MG63 (cell line): ENCODE measurements around the gene F13A1. TPM values are rescaled to one million over a fixed set of nuclear protein-coding genes. Genes with fewer than 3 reads are reported as not detected.

Experiments
- DNase-seq: peaks from one replicate; pipeline ENCODE4 v3.0.0-alpha.2; 2020
- H3K27me3 ChIP-seq: fragments of 250-450 bp; sonication (Bioruptor Pico); 2 replicates; pipeline ENCODE4 v1.5.1; 2020; ENCODE audit warnings: mild to moderate bottlenecking, moderate library complexity
- H3K36me3 ChIP-seq: fragments of 250-450 bp; sonication (Bioruptor Pico); 2 replicates; pipeline ENCODE4 v1.5.1; 2020; ENCODE audit warnings: mild to moderate bottlenecking, moderate library complexity
- H3K4me3 ChIP-seq: fragments of 250-450 bp; sonication (Bioruptor Pico); 2 replicates; pipeline ENCODE4 v1.5.1; 2020; ENCODE audit warnings: mild to moderate bottlenecking, moderate library complexity
- H3K9me3 ChIP-seq: fragments of 250-450 bp; sonication (Bioruptor Pico); 2 replicates; pipeline ENCODE4 v1.5.1; 2020; ENCODE audit warnings: mild to moderate bottlenecking, moderate library complexity
- total RNA-seq: library from RNA; depleted of rRNA; stranded (reverse); fragments of >200 nt; shearing (Covaris generic); gene quantifications from 2 replicates; pipeline ENCODE4 v1.2.3, GENCODE V29; 2014; ENCODE audit warnings: low replicate concordance; rRNA removed

F13A1 gene
- not detected in 2 replicates for total RNA-seq

DNA sequence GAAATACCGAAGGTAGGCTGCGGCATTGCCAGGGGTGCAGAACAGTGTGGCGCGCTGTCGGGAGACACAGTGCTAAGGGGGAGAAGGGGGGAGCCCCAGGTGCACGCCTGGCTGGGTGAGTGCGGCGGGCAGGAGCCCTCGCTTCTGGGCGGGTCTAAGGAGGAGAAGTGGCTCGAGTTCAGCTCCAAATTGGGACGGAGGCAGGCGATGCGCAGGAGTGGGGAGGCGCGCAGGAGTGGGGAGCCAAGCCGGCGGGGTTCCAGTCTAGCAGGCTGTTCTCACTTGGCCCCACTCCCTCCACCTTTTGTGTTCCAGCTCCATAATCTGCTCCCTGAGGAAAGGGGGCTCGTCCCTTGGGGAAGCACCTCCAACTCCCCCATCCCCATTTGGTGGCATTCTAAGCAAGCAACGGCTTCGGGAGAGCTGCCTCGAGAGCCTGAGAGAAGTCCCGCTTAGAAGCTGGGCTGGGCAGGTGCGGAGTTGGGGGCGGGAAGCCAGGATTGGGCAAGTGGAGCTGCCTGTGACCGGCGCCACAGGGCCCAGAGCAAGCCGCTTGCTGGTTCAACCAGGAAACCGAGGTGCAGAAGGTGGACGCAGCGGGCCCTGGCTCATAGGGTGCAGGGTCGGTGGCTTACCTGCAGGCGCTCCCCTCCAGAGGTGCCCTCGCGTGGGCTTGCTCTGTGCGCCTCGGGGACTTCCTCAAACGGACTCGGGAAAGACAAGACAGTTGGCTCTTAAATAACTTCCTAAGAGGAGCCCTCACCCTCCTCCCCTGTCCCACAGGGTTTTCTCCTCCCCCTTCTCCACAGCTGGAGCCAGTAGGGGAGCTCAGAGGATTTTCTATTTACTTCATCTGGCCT lies at the start of gene F13A1:
F13A1 (minus strand) TSS at position 711 of the 860 bp plus-strand sequence. CDS start 1,998 bp downstream, outside the sequence.
- Histone ChIP-seq H3K27me3 (no peaks in the 10 kb centered on the region; the same call in 1 of the 2 replicates), H3K4me3 (no peak within 1 kb of the TSS), H3K9me3 (no peaks in the 10 kb centered on the region), H3K36me3 (no peaks in the 10 kb centered on the region)
- no peak for DNase-seq

DNA sequence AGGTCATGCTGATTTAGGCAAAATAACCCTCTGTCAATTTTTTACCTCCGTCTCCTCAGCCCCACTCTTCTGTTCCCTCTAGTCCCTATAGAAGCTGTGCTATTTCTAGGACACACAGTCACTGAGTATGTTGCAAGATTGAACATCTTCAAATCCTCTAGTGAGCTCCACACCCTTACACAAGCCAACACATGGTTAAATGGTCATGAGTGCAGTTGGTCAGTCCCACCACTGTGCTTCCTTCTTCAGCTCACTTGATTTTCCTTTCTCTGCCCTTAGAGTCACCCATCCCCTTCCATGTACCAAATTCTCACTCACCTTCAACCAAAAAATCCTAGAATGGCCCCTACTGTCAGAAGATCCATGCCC lies 48.2 kb upstream of the F13A1 start:
- no peak for DNase-seq
- Histone ChIP-seq H3K36me3 (no peaks in the 10 kb centered on the region), H3K9me3 (no peaks in the 10 kb centered on the region), H3K27me3 (no peaks in the 10 kb centered on the region), H3K4me3 (no peak overlapping the region)

DNA sequence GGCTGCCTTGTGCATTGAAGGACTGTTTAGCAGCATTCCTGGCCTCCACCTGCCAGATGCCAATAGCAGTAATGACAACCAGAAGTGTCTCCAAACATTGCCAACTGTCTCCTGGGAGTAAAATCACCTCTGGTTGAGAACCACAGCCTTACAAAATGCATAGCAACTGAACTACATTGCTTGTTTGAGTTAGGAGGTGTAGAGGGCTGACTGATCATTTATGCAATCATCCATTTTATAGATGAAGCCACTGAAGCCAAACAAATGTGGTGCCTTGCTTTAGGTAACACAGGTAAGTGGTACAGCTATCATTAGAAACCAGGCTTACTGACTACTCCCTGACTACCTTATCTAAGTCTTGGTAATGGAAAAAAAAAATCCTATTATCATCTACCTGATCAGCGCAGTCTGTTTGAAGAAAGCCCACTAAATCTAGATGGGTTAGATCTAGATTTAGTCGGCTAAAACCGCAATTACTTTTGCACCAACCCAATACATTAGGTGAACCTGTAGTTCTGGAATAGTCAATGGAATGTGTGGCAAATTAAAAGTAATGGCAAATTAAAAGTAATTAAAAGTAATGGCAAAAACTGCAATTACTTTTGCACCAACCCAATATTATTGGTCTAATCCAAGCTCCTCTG lies 47.7 kb upstream of the F13A1 start:
- no peaks in the 10 kb centered on the region for H3K27me3 ChIP-seq
- no peak for DNase-seq
- H3K36me3 ChIP-seq: no peaks in the 10 kb centered on the region
- no peaks in the 10 kb centered on the region for H3K9me3 ChIP-seq
- H3K4me3 ChIP-seq: no peak overlapping the region

DNA sequence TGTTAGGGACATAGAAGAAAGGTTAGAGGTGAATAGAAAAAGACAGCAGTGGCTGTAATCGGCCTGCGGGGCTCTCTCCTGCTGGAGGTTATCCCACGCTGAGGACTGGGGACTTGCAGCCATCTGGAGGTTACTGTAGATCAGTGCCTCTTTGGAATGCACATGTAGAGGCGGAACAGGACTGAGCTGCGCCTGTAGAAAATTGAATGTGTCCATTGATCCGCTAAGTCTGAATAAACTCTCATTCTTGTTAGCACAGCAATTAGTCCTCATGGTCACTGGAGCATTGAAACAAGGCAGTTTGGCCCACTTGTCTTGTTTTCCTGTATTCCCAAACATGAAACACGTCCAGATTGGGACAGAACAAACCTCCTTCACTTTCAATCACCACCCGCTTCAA lies 46.3 kb upstream of the F13A1 start:
- no peaks in the 10 kb centered on the region for H3K36me3 ChIP-seq
- no peaks in the 10 kb centered on the region for H3K9me3 ChIP-seq
- H3K4me3 ChIP-seq: no peak overlapping the region
- no peaks in the 10 kb centered on the region for H3K27me3 ChIP-seq
- no peak for DNase-seq

DNA sequence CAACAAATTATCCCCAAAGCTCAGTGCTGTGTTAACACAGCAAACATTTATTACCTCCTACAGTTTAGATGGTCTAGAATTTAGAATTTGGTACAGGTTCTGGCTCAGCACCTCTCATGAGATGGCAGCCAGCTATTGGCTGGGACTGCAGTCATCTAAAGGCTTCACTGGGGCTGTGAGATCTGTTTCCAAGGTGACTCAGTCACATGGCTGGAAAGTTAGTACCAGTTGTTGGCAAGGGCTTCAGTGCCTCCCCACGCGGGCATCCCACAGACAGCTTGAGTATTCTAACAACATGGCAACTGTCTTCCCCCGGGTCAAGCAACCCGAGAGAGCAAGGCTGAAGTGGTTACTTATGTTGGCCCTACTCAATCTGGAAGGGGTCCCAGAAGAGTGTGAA lies 44.8 kb upstream of the F13A1 start:
- Histone ChIP-seq H3K9me3 (no peaks in the 10 kb centered on the region), H3K36me3 (no peaks in the 10 kb centered on the region), H3K4me3 (no peak overlapping the region), H3K27me3 (no peaks in the 10 kb centered on the region)
- DNase-seq: no peak

DNA sequence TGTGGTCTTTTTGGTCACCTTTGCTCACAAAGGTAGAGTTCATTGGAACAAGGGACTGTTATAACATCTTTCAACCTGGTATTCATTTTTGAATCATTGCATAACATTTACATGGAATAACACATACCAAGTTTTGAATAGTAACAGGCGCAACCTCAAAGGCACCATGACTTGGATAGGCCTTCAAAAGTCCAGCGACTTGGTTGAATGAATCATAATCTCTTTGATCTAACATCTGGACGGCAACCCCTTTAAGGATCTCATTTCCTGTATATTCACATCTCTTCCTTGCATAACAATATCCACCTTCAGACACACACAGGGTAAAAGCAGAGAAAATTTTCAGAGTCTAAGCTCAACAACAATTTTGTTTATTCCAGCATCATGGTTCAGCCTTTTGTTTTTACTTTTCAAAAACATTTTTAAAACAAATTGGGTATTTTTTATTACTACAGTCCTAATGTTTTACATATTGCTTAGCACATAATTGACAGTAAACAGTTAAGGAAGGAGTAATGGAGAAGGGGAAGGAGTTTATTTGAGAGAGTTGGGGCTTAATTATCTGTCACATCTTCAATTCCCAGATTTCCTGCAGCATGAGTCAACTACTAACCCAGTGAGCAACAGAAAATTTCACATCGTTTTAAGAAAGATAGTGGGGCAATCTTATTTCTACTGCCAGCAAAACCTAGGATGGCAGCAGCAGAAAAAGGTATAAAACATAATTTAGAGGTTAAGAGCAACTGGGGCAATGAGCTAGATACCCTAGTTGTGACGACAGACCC lies 41.8 kb upstream of the F13A1 start:
- H3K9me3 ChIP-seq: no peaks in the 10 kb centered on the region
- no peaks in the 10 kb centered on the region for H3K36me3 ChIP-seq
- DNase-seq: no peak
- H3K27me3 ChIP-seq: no peaks in the 10 kb centered on the region
- no peak overlapping the region for H3K4me3 ChIP-seq

DNA sequence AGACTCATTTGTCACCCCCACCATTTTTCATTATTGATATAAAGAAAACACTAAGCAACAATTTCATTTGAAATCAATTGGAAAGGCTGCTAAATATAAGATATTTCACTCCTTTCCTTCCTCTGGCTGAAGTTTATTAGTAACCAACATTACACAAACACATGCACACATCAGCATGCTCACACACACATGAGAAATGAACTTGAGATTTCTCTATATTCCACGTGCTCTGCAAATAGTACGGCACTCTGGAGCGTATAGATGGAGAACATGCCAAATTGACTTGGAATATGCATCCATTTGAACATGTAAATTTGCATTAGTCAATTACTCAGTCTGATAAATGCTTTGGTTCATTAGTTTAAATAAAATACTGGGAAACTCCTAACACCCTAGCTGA lies 37.1 kb upstream of the F13A1 start:
- Histone ChIP-seq H3K27me3 (no peaks in the 10 kb centered on the region), H3K4me3 (no peak overlapping the region), H3K36me3 (no peaks in the 10 kb centered on the region), H3K9me3 (no peaks in the 10 kb centered on the region)
- DNase-seq: no peak

DNA sequence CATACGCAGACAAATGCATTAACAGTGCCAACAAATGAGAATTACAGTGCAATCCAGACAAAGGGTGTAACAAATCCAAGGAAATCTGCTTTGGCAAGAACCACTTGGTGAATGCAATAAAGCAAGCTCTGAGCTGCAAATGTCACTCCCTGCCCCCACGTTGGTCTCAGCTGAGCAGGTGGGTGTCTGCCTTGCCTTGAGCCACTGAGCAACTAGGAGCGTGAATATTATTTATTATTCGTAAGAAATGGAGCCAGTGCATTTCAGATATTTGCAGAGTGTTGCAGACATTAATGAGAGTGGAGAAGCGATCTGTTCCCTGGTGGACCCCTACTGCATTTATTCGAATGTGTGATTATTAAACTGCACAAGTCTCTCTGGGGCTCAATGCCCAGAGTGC lies 36.6 kb upstream of the F13A1 start:
- H3K9me3 ChIP-seq: no peaks in the 10 kb centered on the region
- no peak overlapping the region for H3K4me3 ChIP-seq
- no peaks in the 10 kb centered on the region for H3K27me3 ChIP-seq
- H3K36me3 ChIP-seq: no peaks in the 10 kb centered on the region
- no peak for DNase-seq

DNA sequence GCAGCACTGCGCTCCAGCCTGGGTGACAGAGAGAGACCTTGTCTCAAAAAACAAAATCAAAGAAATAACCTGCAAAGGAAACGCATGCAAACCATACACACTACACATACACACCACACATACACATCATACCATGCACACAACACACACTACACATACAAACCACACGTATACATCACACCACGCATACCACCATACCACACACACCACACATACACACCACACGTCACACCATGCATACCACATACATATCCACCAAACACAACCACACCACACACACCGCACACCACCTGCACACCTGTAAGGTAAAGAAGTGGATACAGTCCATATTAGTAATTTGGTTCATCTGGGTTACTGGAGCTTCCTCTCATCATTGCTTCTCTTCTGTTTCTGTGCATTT lies 32.3 kb upstream of the F13A1 start:
- no peak for DNase-seq
- H3K4me3 ChIP-seq: no peak overlapping the region
- H3K27me3 ChIP-seq: no peaks in the 10 kb centered on the region; the same call in 1 of the 2 replicates
- H3K9me3 ChIP-seq: no peaks in the 10 kb centered on the region
- H3K36me3 ChIP-seq: no peaks in the 10 kb centered on the region

DNA sequence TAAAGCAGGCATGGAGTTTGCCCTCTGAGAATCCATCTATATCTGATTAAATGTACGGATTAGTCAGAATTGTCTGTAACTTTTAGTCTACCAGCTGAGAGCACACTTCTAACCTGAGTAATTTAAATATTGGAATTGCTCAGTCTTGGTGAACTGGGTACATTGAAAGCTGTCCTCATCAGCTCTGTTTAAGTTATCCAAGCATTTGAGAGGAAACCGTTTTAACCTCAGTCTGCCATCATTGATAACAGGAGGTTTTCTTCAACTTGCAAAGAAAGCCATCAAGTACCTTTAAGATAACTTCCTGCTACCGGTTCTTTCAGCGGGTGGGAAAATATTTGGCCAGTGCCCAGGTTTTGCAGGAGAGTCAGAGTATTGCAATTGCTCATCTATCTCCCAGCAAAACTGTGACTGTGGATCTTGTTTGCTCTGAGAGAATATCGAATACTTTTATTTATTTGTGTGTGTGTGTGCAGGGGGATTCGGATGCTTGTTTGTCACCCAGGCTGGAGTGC lies 31.1 kb upstream of the F13A1 start:
- H3K4me3 ChIP-seq: no peak overlapping the region
- no peaks in the 10 kb centered on the region for H3K9me3 ChIP-seq
- H3K27me3 ChIP-seq: no peaks in the 10 kb centered on the region; the same call in 1 of the 2 replicates
- no peaks in the 10 kb centered on the region for H3K36me3 ChIP-seq
- DNase-seq: peak; percentile 7

DNA sequence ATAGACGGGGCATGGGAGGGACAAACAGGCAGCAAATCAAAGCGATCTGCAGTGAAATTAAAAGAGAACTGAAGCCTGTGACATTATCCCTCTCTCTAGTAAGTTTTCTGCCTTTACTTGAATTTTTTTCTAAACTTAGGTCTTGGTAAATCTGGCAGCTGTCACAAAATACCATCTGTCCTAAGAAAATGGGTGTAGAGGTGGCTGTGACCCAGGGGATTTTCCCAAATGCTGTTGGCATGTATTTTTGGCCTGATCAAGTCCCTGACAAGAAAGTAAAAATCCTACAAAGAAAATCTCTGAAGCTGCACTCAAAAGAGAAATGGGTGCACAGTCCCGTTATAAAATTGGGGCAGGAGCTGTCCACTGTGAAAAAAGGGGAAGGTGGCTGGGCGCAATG lies 30.2 kb upstream of the F13A1 start:
- H3K9me3 ChIP-seq: no peaks in the 10 kb centered on the region
- H3K4me3 ChIP-seq: no peak overlapping the region
- no peaks in the 10 kb centered on the region for H3K36me3 ChIP-seq
- no peak for DNase-seq
- H3K27me3 ChIP-seq: no peaks in the 10 kb centered on the region; the same call in 1 of the 2 replicates

DNA sequence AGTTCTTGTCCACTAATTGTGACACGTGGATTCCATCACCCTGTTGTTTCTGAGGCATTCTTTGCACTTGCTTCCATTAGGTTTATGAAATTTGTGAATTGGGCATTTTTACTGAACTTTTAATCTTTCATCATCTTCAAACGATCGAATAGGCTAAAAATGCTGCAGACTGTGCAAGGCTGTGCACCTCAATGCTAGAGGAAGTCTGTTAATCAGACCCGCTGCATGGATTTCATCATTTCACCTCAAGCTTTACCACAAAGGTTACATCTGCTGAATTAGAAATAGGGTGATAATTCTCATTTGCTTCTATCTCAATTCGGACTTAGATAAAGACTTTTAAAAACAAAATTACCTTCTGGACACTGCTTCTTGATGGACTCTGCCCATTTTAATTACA lies 27.8 kb upstream of the F13A1 start:
- DNase-seq: no peak
- Histone ChIP-seq H3K9me3 (no peaks in the 10 kb centered on the region), H3K4me3 (no peak overlapping the region), H3K36me3 (no peaks in the 10 kb centered on the region), H3K27me3 (no peaks in the 10 kb centered on the region; the same call in 1 of the 2 replicates)

DNA sequence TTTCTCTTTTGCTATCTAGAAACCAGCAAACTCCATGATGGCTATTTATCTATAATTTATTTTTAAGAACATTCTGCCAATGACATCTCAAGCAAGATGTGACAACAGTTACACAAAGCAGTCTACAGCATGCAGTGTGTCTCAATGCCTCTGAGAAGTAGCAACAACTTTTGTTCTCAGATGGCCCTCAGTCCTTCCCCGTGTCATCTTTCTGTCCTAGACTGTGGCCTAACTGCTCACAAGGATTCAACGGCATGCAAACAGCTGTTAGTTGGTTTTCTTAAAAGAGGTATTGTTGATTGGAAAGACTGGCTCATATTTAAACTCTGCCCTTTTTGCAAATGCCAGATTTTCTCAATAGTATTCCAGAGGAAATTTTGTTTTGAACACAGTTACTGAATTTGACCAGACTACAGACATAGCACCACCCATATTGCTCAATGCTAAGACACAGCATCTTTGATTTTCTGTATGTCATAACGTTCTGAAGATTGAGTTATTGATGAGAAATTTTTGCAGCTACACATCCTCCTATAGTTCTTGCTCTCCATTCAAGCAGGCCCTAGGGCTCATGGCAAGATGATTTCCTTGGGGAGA lies 26.1 kb upstream of the F13A1 start:
- no peaks in the 10 kb centered on the region; the same call in 1 of the 2 replicates for H3K27me3 ChIP-seq
- H3K9me3 ChIP-seq: no peaks in the 10 kb centered on the region
- no peaks in the 10 kb centered on the region for H3K36me3 ChIP-seq
- no peak overlapping the region for H3K4me3 ChIP-seq
- DNase-seq: no peak

DNA sequence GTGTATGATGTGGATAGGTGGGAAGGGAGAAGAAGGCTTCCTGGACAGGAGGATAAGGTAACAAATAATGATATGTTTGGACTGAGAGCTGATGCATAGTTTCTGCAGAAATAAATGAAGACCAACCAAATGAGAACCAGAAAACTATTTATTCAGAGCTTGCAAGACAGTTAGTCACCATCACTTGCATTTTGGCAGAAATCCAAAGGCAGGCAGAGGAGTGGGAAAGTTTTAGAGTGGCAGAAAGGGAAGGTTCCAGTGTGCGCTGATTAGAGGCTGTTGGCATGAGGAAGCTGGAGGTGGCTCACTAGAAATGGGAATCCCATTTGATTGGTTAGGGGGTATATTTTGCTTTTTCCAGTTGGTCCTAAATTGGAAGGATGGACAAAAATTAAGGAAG lies 13.0 kb upstream of the F13A1 start:
- Histone ChIP-seq H3K9me3 (no peaks in the 10 kb centered on the region), H3K27me3 (no peaks in the 10 kb centered on the region), H3K36me3 (no peaks in the 10 kb centered on the region), H3K4me3 (no peak overlapping the region)
- no peak for DNase-seq

DNA sequence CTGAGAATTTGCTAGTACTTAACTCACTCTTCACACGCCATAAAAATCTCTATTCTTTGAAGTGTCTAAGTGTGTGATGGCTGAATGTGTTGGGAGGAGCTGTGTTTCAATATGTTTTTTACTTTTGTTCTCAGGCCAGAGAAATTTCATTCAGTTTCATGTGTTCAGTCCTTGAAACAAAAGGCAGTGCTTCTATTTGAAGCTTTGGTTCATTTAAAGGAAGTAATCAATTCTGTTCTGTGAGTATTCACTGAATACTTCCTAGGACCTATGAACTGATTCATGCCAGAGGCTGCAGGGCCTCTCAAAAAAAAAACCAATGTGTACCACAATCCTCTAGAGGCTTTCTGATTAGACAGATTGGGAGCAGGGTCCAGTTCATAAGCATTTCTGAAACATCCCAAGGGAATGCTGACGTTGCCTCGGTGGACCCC lies 12.4 kb upstream of the F13A1 start:
- Histone ChIP-seq H3K4me3 (no peak overlapping the region), H3K27me3 (no peaks in the 10 kb centered on the region), H3K9me3 (no peaks in the 10 kb centered on the region), H3K36me3 (no peaks in the 10 kb centered on the region)
- DNase-seq: no peak

DNA sequence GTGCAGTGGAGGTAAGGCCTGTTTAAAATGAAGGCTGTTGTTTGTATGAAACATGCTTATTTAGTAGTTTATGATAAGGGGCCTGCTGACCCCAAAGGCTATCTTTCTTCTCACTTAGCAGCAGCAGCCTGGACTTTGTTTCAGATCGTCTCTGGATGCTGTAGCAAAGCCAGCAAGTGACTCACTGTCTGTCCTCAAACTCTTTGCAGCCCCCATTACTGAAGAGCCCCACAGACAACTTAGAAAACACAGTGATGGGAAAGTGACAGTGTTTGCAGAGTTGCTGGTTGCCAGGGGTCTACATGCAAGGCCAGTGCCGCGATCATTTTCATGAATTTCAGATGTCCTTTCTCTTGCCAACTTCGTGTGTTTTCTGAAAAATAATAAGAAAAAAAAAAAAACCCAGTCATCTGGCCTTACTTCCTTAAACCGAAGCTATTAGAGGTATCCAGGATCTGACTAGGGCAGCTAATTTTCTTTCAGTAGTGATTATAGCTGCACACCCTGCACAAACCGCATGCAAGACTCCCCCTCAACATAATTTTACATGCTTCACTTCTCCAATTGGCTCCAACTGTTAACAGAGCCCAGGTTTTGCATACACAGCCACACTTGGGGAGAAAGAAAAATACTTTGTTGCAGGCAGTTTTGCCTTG lies 11.6 kb upstream of the F13A1 start:
- H3K27me3 ChIP-seq: no peaks in the 10 kb centered on the region
- H3K4me3 ChIP-seq: no peak overlapping the region
- no peak for DNase-seq
- no peaks in the 10 kb centered on the region for H3K36me3 ChIP-seq
- H3K9me3 ChIP-seq: no peaks in the 10 kb centered on the region
